ENCODE measurements around the gene ATP8B3. TPM values are rescaled to one million over a fixed set of nuclear protein-coding genes. Genes with fewer than 3 reads are reported as not detected.

Gene ATP8B3
- total RNA-seq, 1 experiment from 2014 or later, result 7.8 TPM

DNA sequence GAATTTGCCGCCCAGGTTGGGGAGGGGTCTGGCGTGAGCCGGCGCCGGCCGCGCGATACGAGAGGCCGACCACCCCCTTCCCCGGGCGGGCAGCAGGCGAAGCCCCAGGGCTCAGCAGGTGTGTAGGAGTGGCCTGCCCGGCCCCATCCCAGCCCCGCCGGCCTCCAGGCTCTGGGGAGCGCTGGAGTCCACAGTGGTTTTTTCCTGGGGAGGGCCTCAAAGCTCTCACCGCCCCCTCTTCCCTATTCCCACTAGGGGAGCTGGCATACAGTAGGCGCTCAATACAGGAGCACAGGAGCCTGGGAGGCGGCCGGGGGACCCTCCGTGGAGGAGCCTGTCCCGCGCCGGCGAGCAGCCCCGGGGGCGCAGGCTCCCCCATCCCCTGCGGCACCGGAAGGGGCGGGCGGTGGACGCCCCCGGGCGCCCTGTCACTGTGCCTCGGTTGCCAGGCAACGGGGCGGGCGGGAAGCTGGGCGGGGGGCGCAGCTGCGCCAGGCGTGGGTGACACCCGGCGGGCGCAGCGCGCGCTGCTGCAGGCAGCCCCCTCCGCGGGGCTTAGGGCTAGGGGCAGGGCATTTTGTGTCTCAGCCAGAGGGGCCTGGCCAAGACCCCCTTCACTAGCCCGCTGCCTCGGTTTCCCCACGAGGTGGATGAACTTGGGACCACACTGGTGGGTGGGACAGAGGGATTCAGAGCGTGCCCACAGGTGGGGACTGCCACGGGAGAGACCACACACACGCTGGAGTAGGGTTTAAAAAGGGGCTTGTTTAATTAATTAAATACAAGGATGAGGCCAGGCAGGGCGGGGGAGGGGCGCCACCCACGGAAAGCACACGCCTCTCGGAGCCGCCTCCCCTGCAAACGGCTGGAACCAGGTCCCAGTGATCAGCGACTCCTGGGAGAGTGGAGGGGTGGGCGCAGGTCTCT lies 39.8 kb upstream of the ATP8B3 start:
- no peak for DNase-seq (ENCODE audit: low spot score)

GRCh38 chr19:1850809-1851653 lies 39.0 kb upstream of the ATP8B3 start:
- no peak for DNase-seq (ENCODE audit: low spot score)

DNA sequence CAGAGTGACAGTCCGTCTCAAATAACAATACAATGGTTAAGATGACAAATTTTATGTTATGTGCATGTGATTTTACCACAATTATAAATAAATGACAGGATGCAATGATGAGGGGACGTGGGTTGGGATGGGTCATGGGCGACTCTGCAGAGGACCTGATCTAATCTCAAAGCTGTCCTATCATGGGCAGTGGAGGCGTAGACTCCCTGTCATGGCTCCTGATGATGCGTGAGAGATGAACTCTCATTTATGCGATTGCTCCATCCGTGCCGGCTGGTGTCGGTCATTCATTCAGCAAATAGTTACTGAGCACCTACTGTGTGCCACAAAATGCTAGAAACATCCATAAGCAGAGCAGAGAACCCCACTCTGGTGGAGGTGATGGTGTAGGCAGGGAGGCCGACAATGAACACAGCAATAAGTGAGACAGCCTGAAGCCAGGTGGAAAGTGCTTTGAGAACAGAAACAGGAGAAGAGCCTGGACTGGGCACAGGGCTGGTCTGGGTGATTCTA lies 37.9 kb upstream of the ATP8B3 start:
- no peak for DNase-seq (ENCODE audit: low spot score)

DNA sequence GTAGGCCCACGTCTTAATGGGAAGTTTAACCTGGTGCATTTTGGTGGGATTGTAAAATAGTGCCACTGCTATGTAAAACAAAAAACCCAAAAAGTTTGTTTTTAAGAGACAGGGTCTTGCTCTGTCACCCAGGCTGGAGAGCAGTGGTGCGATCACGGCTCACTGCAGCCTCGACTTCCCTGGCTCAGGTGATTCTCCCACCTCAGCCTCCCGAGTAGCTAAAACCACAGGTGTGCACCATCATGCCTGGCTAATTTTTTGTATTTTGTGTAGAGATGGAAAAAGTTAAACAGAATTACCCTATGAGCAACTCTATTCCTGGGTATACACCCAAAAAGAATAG lies 37.0 kb upstream of the ATP8B3 start:
- DNase-seq (ENCODE audit: low spot score), result no peak

GRCh38 chr19:1848399-1849131 lies 36.5 kb upstream of the ATP8B3 start, which contains the start of gene REXO1:
TSS of gene REXO1 (minus strand) at chr19:1848483. CDS start at chr19:1848358, 125 bp downstream.
- DNase-seq (ENCODE audit: low spot score), result peak; percentile 81

DNA sequence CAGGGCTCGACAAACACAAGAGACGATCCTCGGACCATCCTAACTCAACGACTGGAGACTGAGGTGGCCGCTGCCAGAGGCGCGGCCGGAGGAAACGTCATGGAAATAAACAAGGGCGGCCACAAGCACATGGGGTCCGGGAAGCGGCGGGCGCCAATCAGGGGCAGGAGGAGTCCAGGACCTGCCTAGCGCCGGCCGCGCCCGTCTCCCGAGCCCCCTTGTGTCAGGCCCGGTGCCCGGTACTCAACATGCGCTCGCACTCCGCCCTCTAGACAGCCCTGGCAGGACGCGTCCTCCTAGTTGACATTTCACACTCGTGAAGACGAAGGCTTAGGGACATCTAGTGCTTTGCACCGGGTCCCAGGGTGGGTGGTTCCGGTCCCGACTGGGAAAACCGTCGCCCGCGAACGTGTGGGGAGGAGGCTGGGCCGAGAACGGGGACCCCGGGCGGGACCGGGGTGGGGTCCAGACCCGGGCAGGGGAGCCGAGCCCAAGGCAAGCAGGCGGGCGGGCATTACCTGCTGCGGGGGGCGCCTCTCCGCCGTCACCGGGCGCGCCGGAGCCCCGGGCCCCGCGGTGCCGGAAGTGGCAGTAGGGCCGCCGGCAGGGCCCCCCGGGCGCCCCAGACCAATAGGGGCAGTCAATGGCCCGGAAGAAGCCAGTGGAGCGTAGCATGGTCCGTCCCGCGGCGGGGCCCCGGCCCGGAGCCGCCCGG lies 35.8 kb upstream of the ATP8B3 start:
- DNase-seq (ENCODE audit: low spot score), result no peak

DNA sequence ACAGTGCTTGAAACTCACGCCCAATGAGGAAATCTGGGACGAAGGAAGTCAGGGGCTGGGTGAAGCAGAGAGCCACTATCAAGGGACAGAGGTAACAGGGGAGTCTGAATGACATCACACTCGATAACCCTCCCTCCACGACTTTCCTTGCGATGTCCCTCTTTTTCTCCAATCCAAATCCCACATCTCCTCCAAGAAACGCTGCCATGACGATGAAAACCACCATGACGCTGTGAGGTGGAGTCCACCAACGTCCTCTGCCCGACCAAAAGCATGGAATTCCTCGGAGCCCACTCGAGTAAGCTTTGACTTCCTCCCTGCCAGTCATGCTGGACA lies 35.2 kb upstream of the ATP8B3 start:
- no peak for DNase-seq (ENCODE audit: low spot score)

DNA sequence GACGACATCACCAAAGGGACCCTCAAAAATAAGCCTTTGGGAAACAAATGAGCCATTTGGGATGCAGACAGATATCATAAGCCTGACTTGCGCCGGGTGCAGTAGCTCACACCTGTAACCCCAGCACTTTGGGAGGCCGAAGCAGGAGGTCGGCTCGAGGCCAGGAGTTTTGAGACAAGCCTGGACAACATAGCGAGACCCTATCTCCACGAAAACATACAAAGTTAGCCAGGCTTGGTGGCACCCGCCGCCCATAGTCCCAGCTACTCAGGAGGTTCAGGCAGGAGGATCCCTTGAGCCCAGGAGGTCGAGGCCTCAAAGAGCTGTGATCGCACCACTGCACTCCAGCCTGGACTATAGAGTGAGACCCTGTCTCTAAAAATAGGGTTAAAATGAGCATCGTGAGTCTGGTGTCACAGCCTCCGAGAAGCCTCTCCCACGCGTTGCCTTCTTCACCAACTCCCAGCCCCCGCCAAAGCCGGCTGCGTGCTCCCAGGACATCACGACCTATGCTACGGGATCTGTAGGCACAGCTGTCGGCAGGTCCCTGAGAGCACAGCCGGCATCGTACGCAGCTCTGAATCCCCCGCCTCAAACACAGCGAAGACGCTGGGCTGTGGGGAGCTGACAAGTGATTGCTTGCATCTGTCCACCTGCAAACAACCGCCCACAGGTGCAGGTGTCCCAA lies 34.6 kb upstream of the ATP8B3 start:
- DNase-seq (ENCODE audit: low spot score), result no peak

DNA sequence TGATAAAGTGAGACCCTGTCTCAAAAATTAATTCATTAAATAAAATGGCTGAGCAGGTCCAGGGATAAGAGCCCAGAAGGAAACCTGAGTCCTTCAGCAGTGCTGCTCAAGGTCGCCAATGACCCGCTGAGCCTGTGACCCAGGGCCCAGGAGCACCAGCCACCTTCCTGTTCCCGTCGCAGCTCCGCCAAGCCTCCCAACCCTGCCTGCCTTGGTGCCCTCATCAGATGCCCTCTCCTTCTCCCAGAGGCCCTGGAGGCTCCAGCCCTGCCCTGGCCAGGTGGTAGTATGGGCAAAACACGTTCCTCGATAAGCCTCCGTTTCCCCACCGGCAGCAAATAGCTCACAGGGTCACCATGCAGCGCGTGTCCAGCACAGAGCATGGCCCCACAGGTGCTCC lies 33.6 kb upstream of the ATP8B3 start:
- DNase-seq (ENCODE audit: low spot score), result no peak

DNA sequence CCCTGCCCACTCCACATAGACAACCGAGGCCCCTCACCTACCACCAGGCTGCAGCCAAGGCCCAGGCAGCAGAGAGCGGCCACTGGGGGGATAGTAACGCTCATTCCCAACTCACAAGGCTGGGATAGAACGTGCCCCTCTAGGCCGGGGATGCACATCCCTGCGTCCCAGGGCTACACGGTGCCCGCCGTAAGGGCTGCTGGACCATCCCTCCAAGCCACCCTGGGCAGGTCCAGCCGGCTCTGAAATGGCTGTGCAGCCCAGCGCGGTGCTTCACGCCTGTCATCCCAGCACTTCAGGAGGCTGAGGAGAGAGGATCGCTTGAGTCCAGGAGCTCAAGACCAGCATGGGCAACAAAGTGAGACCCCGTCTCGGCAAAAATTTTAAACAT lies 33.0 kb upstream of the ATP8B3 start:
- DNase-seq (ENCODE audit: low spot score), result no peak

- DNase-seq (ENCODE audit: low spot score), result no peak
These were observed 32.5 kb upstream of the ATP8B3 start for GRCh38 chr19:1844513-1845124.

GRCh38 chr19:1843646-1844394 lies 31.7 kb upstream of the ATP8B3 start:
- DNase-seq (ENCODE audit: low spot score), result no peak

- no peak for DNase-seq (ENCODE audit: low spot score)
These were observed 31.0 kb upstream of the ATP8B3 start for GRCh38 chr19:1843116-1843515.

DNA sequence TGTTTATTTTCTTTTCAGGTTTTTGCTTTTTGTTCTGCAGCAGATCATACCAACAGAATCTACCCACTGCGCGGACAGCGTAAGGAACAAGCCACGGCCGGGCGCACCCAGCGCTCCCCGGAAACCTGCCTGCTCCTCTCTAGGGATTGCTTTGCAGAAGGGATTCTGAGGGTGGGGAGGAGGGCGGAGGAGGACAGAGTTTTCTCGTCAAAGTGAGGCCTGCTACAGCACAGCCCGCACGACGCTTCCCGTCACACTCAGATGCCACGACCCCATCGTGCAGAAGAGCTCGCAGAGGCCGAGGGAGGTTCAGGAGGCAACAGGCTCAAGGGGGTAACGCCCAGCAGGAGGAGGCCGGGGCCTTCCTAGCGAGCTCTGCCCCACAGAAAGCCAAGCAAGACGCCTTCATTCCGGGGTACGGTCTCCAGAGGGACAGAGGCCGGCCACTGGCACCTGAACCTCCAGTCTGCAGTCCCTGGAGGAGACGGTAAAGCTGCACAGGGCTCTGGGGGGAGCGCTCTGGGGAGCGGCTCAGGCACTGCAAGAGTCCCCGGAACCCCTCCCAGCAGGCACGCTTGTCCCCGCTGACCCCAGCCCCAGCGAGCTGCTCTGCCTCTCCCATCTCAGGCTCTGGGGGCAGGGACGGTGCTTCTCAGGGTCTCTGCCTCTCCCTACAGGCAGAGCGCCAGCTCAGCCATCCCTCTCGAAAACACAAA lies 29.3 kb upstream of the ATP8B3 start:
- no peak for DNase-seq (ENCODE audit: low spot score)

DNA sequence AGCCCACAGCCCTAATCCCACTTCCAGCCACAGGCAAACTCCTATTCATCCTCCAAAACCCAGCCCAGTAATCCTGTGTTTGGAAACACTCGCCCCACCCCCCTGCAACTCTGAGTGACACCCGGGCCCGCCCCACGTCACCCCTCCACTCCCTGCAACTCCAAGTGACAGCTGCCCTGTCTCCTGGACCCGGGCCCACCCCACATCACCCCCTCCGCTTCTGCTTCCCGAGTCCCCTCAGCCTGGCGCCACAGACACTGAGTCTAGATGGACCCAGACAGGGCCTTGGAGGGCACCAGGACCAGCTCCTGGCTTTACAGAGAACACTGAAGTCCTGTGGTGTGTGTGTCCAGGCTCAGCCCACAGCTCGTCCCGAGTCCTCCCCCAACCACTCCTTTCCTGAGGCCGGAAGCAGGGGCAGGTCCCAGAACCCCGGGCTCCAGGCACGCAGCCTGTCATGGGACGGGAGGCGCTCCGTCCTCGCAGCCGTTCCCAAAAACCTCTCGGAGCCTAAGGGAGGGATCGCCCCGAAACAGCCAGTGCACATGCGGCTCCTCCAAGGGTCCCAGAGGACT lies 28.6 kb upstream of the ATP8B3 start:
- DNase-seq (ENCODE audit: low spot score), result no peak

DNA sequence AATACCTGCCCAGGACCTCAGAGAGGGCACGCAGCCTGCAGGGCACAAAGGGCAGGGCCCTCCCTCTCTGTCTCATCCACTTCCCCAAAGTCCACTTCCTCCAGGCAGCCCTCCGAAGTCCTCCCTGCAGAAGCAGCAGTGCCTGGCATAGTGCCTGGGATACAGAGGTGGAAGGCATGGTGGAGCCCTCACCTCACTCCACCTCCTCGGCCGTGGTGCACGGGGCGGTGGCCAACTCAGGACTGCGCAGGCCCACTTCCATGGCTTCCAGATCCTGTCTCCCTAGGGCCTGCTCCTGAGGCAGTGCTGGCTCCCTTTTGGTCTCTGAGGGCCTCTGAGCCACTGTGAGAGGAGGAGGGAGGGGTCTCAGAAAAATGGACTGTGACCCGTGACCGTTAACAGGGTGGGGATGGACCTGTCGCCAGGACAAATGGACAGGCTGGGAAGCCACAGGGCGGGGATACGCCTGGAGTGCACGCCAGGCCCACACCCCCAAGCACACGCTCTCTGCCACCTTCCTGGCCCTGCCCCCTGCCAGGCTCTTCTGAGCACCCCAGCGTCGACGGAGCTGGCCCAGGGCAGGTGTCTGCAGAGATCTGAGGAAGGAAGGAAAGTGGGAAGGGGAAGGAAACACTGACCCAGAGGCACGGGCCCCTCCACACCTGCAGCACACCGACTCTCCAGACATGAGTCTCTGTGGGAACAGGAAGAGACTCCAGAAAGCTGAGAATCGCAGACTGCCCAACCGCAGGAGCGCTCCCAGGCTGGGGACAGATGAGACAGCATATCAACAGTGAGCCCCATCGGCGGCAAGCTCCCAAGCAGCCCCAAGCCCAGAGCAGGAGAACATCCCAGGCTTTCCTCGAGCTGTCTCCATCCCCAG lies 27.8 kb upstream of the ATP8B3 start:
- DNase-seq (ENCODE audit: low spot score), result no peak

- DNase-seq (ENCODE audit: low spot score), result no peak
These were observed 25.6 kb upstream of the ATP8B3 start for GRCh38 chr19:1837625-1838105.

GRCh38 chr19:1837222-1837565 lies 25.1 kb upstream of the ATP8B3 start:
- no peak for DNase-seq (ENCODE audit: low spot score)

All from H4 (cell line).